Right atrium auricular region (tissue), 2 donors: ENCODE measurements around the gene ZNF385A. TPM values are rescaled to one million over a fixed set of nuclear protein-coding genes. Genes with fewer than 3 reads are reported as not detected.

Experiments used
- DNase-seq: peaks from one replicate; pipeline ENCODE4 v3.0.0-alpha.2; 2019; ENCODE audit warnings: low spot score
- H3K27ac ChIP-seq, 2 donors: fragments of 200-600 bp; sonication (generic); 1 replicate in 1 of 2; 2 replicates in 1 of 2; pipeline ENCODE4 v1.5.1; 2016 to 2019
- H3K27me3 ChIP-seq, 2 donors: fragments of 200-600 bp; sonication (generic); one replicate each; pipeline versions ENCODE4 v1.5.1 to v1.6.0; 2017 to 2019
- H3K36me3 ChIP-seq: fragments of 200-600 bp; sonication (generic); one replicate; pipeline ENCODE4 v1.5.1; 2016
- H3K4me1 ChIP-seq, 2 donors: fragments of 200-600 bp; sonication (generic); one replicate each; pipeline versions ENCODE4 v1.5.1 to v1.6.0; 2017 to 2019
- H3K4me3 ChIP-seq, 2 donors: fragments of 200-600 bp; sonication (generic); 1 replicate in 1 of 2; 2 replicates in 1 of 2; pipeline ENCODE4 v1.5.1; 2017 to 2019; ENCODE audit warnings: mild to moderate bottlenecking in 1 of 2, moderate library complexity in 1 of 2
- H3K9me3 ChIP-seq, 2 donors: fragments of 200-600 bp; sonication (generic); one replicate each; pipeline ENCODE4 v1.5.1; 2019
- CTCF ChIP-seq, 2 donors: fragments of 200-600 bp; sonication (generic); IDR thresholded peaks; one replicate each; pipeline ENCODE4 v1.5.1; 2019; ENCODE audit warnings: antibody characterized with exemption in 2 of 2
- total RNA-seq, 2 donors: library from RNA; depleted of rRNA; stranded (reverse); fragments of >200 nt; gene quantifications; one replicate each; pipeline ENCODE4 v1.1.0, GENCODE V29; 2016

The ZNF385A gene
- total RNA-seq, 2 donors from 2014 or later = 6.7 to 12.7 TPM

GRCh38 chr12:54378796-54379397 lies 5.6 kb downstream of the ZNF385A start:
- H3K4me3 ChIP-seq = peak overlapping the region; percentile 53 to 62
- peak overlapping the region; percentile 84 to 92 for H3K27ac ChIP-seq
- H3K9me3 ChIP-seq = no peaks in the 10 kb centered on the region
- peaks cover 0 to 55% of the 10 kb centered on the region in 2 donors for H3K4me1 ChIP-seq
- no peaks in the 10 kb centered on the region for H3K36me3 ChIP-seq
- no peaks in the 10 kb centered on the region for H3K27me3 ChIP-seq
- DNase-seq = no peak
- TF ChIP-seq CTCF (IDR thresholded peaks at IDR 0.05) = no peak

DNA sequence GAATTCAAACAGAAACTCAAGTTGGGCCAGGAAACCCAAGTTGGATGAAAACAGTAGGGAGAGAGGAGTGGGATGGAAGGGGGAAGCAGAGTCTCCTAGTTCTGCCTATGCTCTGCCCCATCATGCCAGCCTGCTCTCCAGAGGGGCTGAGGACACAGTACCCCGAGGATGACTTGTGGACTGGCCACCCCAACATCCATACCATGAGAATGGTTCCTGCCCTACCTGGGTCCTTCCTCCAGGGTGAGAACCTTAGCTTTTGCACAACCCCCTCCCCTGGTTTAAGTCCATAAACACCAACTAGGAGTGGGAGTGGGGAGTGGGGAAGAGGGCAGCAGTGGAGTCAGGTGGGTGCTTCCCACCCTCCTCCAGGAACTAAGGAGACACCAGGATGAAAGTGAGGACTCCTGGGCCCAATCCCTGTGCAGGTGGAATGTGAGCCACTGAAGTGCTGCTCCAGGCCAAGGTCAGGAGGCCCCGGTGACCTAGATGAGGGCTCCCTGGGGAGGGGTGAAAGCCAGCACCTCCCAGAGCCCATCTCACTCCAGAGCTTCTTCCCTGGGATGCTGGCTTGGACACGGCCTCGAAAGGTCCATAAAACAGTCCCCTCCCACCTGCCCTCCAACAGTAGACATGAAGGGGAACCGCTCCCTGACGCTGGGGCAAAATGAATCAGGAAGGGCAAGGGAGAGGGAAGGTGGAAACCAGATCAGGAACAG lies 6.6 kb downstream of the ZNF385A start:
- Histone ChIP-seq H3K4me1 (peaks cover 0 to 61% of the 10 kb centered on the region in 2 donors), H3K4me3 (peak overlapping the region; percentile 53 to 62), H3K9me3 (no peaks in the 10 kb centered on the region), H3K27ac (peak overlapping the region; percentile 84 to 92), H3K36me3 (no peaks in the 10 kb centered on the region), H3K27me3 (no peaks in the 10 kb centered on the region)
- TF ChIP-seq CTCF (IDR thresholded peaks at IDR 0.05) = no peak
- DNase-seq = no peak

GRCh38 chr12:54377007-54377406 lies 7.5 kb downstream of the ZNF385A start:
- Histone ChIP-seq H3K9me3 (no peaks in the 10 kb centered on the region), H3K4me3 (no peak overlapping the region), H3K27ac (peak overlapping the region; percentile 84 to 92), H3K27me3 (no peaks in the 10 kb centered on the region), H3K4me1 (peaks cover 0 to 69% of the 10 kb centered on the region in 2 donors), H3K36me3 (no peaks in the 10 kb centered on the region)
- TF ChIP-seq CTCF (IDR thresholded peaks at IDR 0.05) = no peak
- DNase-seq = no peak

DNA sequence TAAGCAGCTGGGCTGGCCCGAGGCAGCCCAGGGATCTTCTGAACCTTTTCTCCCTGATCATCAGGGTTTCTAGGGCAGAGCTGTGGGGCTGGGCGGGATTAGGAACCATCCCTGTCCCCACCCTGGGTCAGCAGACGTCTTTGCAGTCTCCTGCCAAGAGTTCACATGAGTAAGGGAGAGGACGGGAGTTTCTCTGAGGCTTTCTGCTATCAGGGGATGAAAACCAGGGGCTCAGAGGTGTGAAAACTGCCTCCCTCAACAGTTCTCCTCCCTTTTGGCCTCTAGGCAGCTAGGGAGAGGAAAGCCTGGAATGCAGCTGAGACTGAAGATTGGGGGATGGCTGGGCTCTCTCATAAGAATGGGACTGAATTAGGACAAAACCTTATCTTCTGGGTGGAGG lies 7.9 kb downstream of the ZNF385A start:
- H3K4me3 ChIP-seq = no peak overlapping the region
- peaks cover 0 to 73% of the 10 kb centered on the region in 2 donors for H3K4me1 ChIP-seq
- DNase-seq = no peak
- H3K36me3 ChIP-seq = no peaks in the 10 kb centered on the region
- H3K27me3 ChIP-seq = no peaks in the 10 kb centered on the region
- H3K27ac ChIP-seq = peak overlapping the region; percentile 84 to 92
- H3K9me3 ChIP-seq = no peaks in the 10 kb centered on the region
- TF ChIP-seq CTCF (IDR thresholded peaks at IDR 0.05) = no peak

DNA sequence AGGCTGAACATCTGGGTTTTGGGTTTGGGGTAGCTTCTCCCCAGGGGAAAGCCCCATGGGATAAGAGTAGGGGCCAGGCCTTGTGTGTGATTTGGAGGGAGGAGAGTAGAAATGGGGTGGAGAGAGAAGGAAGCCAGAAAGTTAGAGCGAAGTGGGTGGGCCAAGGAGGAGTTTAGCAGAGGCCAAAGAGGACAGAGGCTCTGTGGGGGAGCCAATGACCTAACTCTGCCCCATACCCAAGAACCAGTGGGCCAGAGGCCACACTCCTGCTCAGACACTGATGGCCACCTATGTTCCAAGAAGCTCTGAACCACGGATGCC lies 9.3 kb downstream of the ZNF385A start:
- H3K4me1 ChIP-seq = peaks cover 0 to 86% of the 10 kb centered on the region in 2 donors

More for the DNA sequence above, 9.3 kb downstream of the ZNF385A start:
- no peak overlapping the region for H3K4me3 ChIP-seq
- H3K36me3 ChIP-seq = no peaks in the 10 kb centered on the region
- no peaks in the 10 kb centered on the region for H3K9me3 ChIP-seq
- H3K27me3 ChIP-seq = no peaks in the 10 kb centered on the region
- peak overlapping the region; percentile 84 to 92 for H3K27ac ChIP-seq
- DNase-seq = no peak
- no peak for TF ChIP-seq CTCF (IDR thresholded peaks at IDR 0.05)
